Activated T-cell treated with anti-CD3 and anti-CD28 coated beads, Interleukin-2, amount 50 U/mL, for 72 hours (primary cell): ENCODE measurements around the gene CHRDL2. TPM values are rescaled to one million over a fixed set of nuclear protein-coding genes. Genes with fewer than 3 reads are reported as not detected.
"Not testable (repeated sequence)": the region's sequence is repeated elsewhere in the genome, so short reads cannot be mapped to it uniquely, and the experiment has no call there.

ENCODE experiments used
- ATAC-seq, 2 donors: fragments of 150-1000 bp; cut with Tn5 transposase; replicated peaks in 1 of 2; 2 replicates each; pipeline ENCODE4 v1.10.0; 2021; ENCODE audit warnings: moderate library complexity in 2 of 2, mild to moderate bottlenecking in 1 of 2
- DNase-seq, 2 donors: peaks; one replicate each; pipeline ENCODE4 v3.0.0; 2021 to 2022; ENCODE audit warnings: mixed read lengths in 1 of 2
- H3K27ac Mint-ChIP-seq: one replicate; pipeline ENCODE4 v1.8.0; 2022; ENCODE audit warnings: mild to moderate bottlenecking, moderate library complexity, mixed read lengths
- H3K27me3 Mint-ChIP-seq: one replicate; pipeline ENCODE4 v1.8.0; 2022; ENCODE audit warnings: low read depth, mixed read lengths
- H3K36me3 Mint-ChIP-seq, 2 donors: one replicate each; pipeline ENCODE4 v1.8.0; 2022; ENCODE audit warnings: mixed read lengths in 2 of 2, mild to moderate bottlenecking in 1 of 2; ENCODE audit not compliant: insufficient read depth in 2 of 2
- H3K4me1 Mint-ChIP-seq: one replicate; pipeline ENCODE4 v1.8.0; 2022; ENCODE audit warnings: low read depth, mixed read lengths
- H3K4me3 Mint-ChIP-seq, 2 donors: one replicate each; pipeline ENCODE4 v1.8.0; 2022; ENCODE audit warnings: mild to moderate bottlenecking in 2 of 2, mixed read lengths in 2 of 2, moderate library complexity in 2 of 2
- H3K9me3 Mint-ChIP-seq, 2 donors: one replicate each; pipeline ENCODE4 v1.8.0; 2022; ENCODE audit warnings: mixed read lengths in 2 of 2
- total RNA-seq, 2 donors: library from RNA; stranded (reverse); gene quantifications; one replicate each; pipeline ENCODE4 v1.2.3, GENCODE V29; 2022

Gene CHRDL2
- total RNA-seq, 2 donors from 2014 or later, result not detected

- Mint-ChIP-seq H3K4me1 (peaks cover 25% of the 10 kb centered on the region), H3K9me3 (peaks cover 0 to 8% of the 10 kb centered on the region in 2 donors), H3K4me3 (no peak overlapping the region), H3K27me3 (no peaks in the 10 kb centered on the region), H3K36me3 (peaks cover 7 to 9% of the 10 kb centered on the region in 2 donors), H3K27ac (no peak overlapping the region)
- ATAC-seq, result no peak
- DNase-seq, result no peak
Measured at GRCh38 chr11:74756571-74756970, 25.3 kb upstream of the CHRDL2 start.

GRCh38 chr11:74755395-74755995 lies 24.3 kb upstream of the CHRDL2 start:
- DNase-seq (no peak), ATAC-seq (peak; percentile 73 to 83)
- H3K4me1 Mint-ChIP-seq, result peaks cover 25% of the 10 kb centered on the region
- H3K9me3 Mint-ChIP-seq, result peaks cover 0 to 8% of the 10 kb centered on the region in 2 donors
- H3K4me3 Mint-ChIP-seq, result peak overlapping the region; percentile 2 to 44
- no peaks in the 10 kb centered on the region for H3K27me3 Mint-ChIP-seq
- H3K27ac Mint-ChIP-seq, result peak overlapping the region; percentile 41
- peaks cover 7% of the 10 kb centered on the region in 2 donors for H3K36me3 Mint-ChIP-seq

GRCh38 chr11:74754507-74755252 lies 23.5 kb upstream of the CHRDL2 start:
- Mint-ChIP-seq H3K4me3 (peak overlapping the region; percentile 10 to 44), H3K27ac (peak overlapping the region; percentile 41)

GRCh38 chr11:74751303-74751702 lies 20.1 kb upstream of the CHRDL2 start:
- no peak for DNase-seq
- Mint-ChIP-seq H3K36me3 (peaks cover 3 to 6% of the 10 kb centered on the region in 2 donors), H3K4me3 (peak overlapping the region; percentile 18 to 29), H3K27me3 (no peaks in the 10 kb centered on the region), H3K9me3 (peaks cover 0 to 3% of the 10 kb centered on the region in 2 donors), H3K4me1 (peaks cover 51% of the 10 kb centered on the region), H3K27ac (no peak overlapping the region)
- no peak for ATAC-seq

More at GRCh38 chr11:74754507-74755252, 23.5 kb upstream of the CHRDL2 start:
- DNase-seq (no peak), ATAC-seq (peak; percentile 50 to 80)
- peaks cover 32% of the 10 kb centered on the region for H3K4me1 Mint-ChIP-seq
- peaks cover 0 to 8% of the 10 kb centered on the region in 2 donors for H3K9me3 Mint-ChIP-seq
- H3K27me3 Mint-ChIP-seq, result no peaks in the 10 kb centered on the region
- peaks cover 7 to 8% of the 10 kb centered on the region in 2 donors for H3K36me3 Mint-ChIP-seq

GRCh38 chr11:74750598-74750997 lies 19.4 kb upstream of the CHRDL2 start:
- peak overlapping the region in 1 of 2 donors; percentile 90 for H3K4me3 Mint-ChIP-seq
- H3K27ac Mint-ChIP-seq, ATAC-seq: not testable (repeated sequence)

GRCh38 chr11:74749965-74750296 lies 18.7 kb upstream of the CHRDL2 start:
- no peaks in the 10 kb centered on the region for H3K9me3 Mint-ChIP-seq
- H3K36me3 Mint-ChIP-seq, result peaks cover 3% of the 10 kb centered on the region in 2 donors
- peaks cover 48% of the 10 kb centered on the region for H3K4me1 Mint-ChIP-seq
- no peak for ATAC-seq
- H3K4me3 Mint-ChIP-seq, result peak overlapping the region; percentile 90 to 98
- H3K27me3 Mint-ChIP-seq, result no peaks in the 10 kb centered on the region
- DNase-seq, result no peak
- peak overlapping the region; percentile 87 for H3K27ac Mint-ChIP-seq

More at GRCh38 chr11:74750598-74750997, 19.4 kb upstream of the CHRDL2 start:
- H3K36me3 Mint-ChIP-seq, H3K27me3 Mint-ChIP-seq, H3K9me3 Mint-ChIP-seq, DNase-seq: not testable (repeated sequence)
- peaks cover 52% of the 10 kb centered on the region for H3K4me1 Mint-ChIP-seq

GRCh38 chr11:74749127-74749964 lies 18.1 kb upstream of the CHRDL2 start:
- no peaks in the 10 kb centered on the region for H3K9me3 Mint-ChIP-seq
- H3K27ac Mint-ChIP-seq, result peak overlapping the region; percentile 87
- ATAC-seq (peak; percentile 80 to 82), DNase-seq (peak; percentile 63 to 65)
- H3K36me3 Mint-ChIP-seq, result peaks cover 3% of the 10 kb centered on the region in 2 donors
- H3K4me3 Mint-ChIP-seq, result peak overlapping the region; percentile 90 to 98
- peaks cover 47% of the 10 kb centered on the region for H3K4me1 Mint-ChIP-seq
- H3K27me3 Mint-ChIP-seq, result no peaks in the 10 kb centered on the region

GRCh38 chr11:74748211-74749126 lies 17.2 kb upstream of the CHRDL2 start, which contains the start of gene RNF169:
TSS of gene RNF169 (plus strand) at chr11:74748849. CDS start at chr11:74748881, 32 bp downstream.
- peak within 1 kb of the TSS; percentile 87 for H3K27ac Mint-ChIP-seq
- H3K4me1 Mint-ChIP-seq, result peaks cover 46% of the 10 kb centered on the region
- DNase-seq (peak; percentile 91 to 93), ATAC-seq (peak; percentile 96)
- no peaks in the 10 kb centered on the region for H3K9me3 Mint-ChIP-seq
- H3K27me3 Mint-ChIP-seq, result no peaks in the 10 kb centered on the region
- peaks cover 3% of the 10 kb centered on the region in 2 donors for H3K36me3 Mint-ChIP-seq
- peak within 1 kb of the TSS; percentile 90 to 98 for H3K4me3 Mint-ChIP-seq

- H3K4me3 Mint-ChIP-seq, result no peak overlapping the region
- peaks cover 45% of the 10 kb centered on the region for H3K4me1 Mint-ChIP-seq
- peaks cover 0 to 3% of the 10 kb centered on the region in 2 donors for H3K36me3 Mint-ChIP-seq
- H3K27ac Mint-ChIP-seq, result no peak overlapping the region
- no peaks in the 10 kb centered on the region for H3K27me3 Mint-ChIP-seq
- no peaks in the 10 kb centered on the region for H3K9me3 Mint-ChIP-seq
- ATAC-seq (no peak), DNase-seq (no peak)
Measured at GRCh38 chr11:74746868-74747267, 15.6 kb upstream of the CHRDL2 start.

- DNase-seq, result no peak
- Mint-ChIP-seq H3K27me3 (peaks cover 2% of the 10 kb centered on the region), H3K9me3 (no peaks in the 10 kb centered on the region), H3K4me1 (peaks cover 43% of the 10 kb centered on the region), H3K36me3 (no peaks in the 10 kb centered on the region), H3K4me3 (no peak overlapping the region), H3K27ac (no peak overlapping the region)
- ATAC-seq, result no peak
Measured at GRCh38 chr11:74744277-74744676, 13.1 kb upstream of the CHRDL2 start.

- peaks cover 44% of the 10 kb centered on the region for H3K4me1 Mint-ChIP-seq
- no peaks in the 10 kb centered on the region for H3K9me3 Mint-ChIP-seq
- no peak overlapping the region for H3K27ac Mint-ChIP-seq
- ATAC-seq, result no peak
- no peak overlapping the region for H3K4me3 Mint-ChIP-seq
- no peak for DNase-seq
- peaks cover 9% of the 10 kb centered on the region for H3K27me3 Mint-ChIP-seq
- H3K36me3 Mint-ChIP-seq, result no peaks in the 10 kb centered on the region
Measured at GRCh38 chr11:74743640-74744039, 12.4 kb upstream of the CHRDL2 start.

GRCh38 chr11:74742070-74742469 lies 10.8 kb upstream of the CHRDL2 start:
- Mint-ChIP-seq H3K9me3 (no peaks in the 10 kb centered on the region), H3K36me3 (no peaks in the 10 kb centered on the region), H3K4me1 (peaks cover 30% of the 10 kb centered on the region), H3K27me3 (peaks cover 13% of the 10 kb centered on the region), H3K27ac (no peak overlapping the region), H3K4me3 (no peak overlapping the region)
- DNase-seq (no peak), ATAC-seq (no peak)
